HG03354 (cell line): ENCODE measurements around the gene NR1I2.

Experiments used
- ATAC-seq: cut with Tn5 transposase; IDR thresholded peaks from one replicate; pipeline ENCODE4 v1.9.1; 2021; ENCODE audit warnings: mild to moderate bottlenecking; ENCODE audit not compliant: unreplicated experiment, poor library complexity, severe bottlenecking

NR1I2 gene

GRCh38 chr3:119781330-119782198 lies at the start of gene NR1I2:
Gene NR1I2 (plus strand): TSS chr3:119782101.
- no peak for ATAC-seq

GRCh38 chr3:119733812-119734211 lies 48.1 kb upstream of the NR1I2 start:
- no peak for ATAC-seq

- no peak for ATAC-seq
Observed at GRCh38 chr3:119738741-119739140, 43.2 kb upstream of the NR1I2 start.

GRCh38 chr3:119741657-119742590 lies 40.0 kb upstream of the NR1I2 start:
- no peak for ATAC-seq

- no peak for ATAC-seq
Observed at GRCh38 chr3:119743921-119744320, 38.0 kb upstream of the NR1I2 start.

- ATAC-seq = no peak
Observed at GRCh38 chr3:119745942-119746341, 36.0 kb upstream of the NR1I2 start.

GRCh38 chr3:119746423-119746822 lies 35.5 kb upstream of the NR1I2 start:
- no peak for ATAC-seq

GRCh38 chr3:119747357-119747756 lies 34.5 kb upstream of the NR1I2 start:
- no peak for ATAC-seq

GRCh38 chr3:119748991-119749390 lies 32.9 kb upstream of the NR1I2 start:
- ATAC-seq = no peak

- no peak for ATAC-seq
Observed at GRCh38 chr3:119751423-119751822, 30.5 kb upstream of the NR1I2 start.

- peak; percentile 81 for ATAC-seq
Observed at GRCh38 chr3:119759962-119760361, 21.9 kb upstream of the NR1I2 start.

- no peak for ATAC-seq
Observed at GRCh38 chr3:119762876-119763275, 19.0 kb upstream of the NR1I2 start.

- ATAC-seq = no peak
Observed at GRCh38 chr3:119763466-119763865, 18.4 kb upstream of the NR1I2 start.

GRCh38 chr3:119765239-119765638 lies 16.7 kb upstream of the NR1I2 start:
- no peak for ATAC-seq

- ATAC-seq = no peak
Observed at GRCh38 chr3:119767936-119768601, 13.8 kb upstream of the NR1I2 start.

GRCh38 chr3:119768668-119769393 lies 13.1 kb upstream of the NR1I2 start:
- no peak for ATAC-seq

GRCh38 chr3:119769394-119770149 lies 12.3 kb upstream of the NR1I2 start:
- no peak for ATAC-seq

GRCh38 chr3:119774444-119774843 lies 7.5 kb upstream of the NR1I2 start:
- peak; percentile 55 for ATAC-seq

GRCh38 chr3:119776304-119776703 lies 5.6 kb upstream of the NR1I2 start:
- no peak for ATAC-seq
